H1 (cell line): ENCODE data around the gene ZSWIM7. TPM values are rescaled to one million over a fixed set of nuclear protein-coding genes. Genes with fewer than 3 reads are reported as not detected.

Experiments used
- EP300 ChIP-seq, 2 experiments: IDR thresholded peaks; 1 replicate in 1 of 2; 2 replicates in 1 of 2; pipeline ENCODE4 v1.6.1; 2011 to 2012; ENCODE audit warnings: low read depth in 2 of 2, low read length in 2 of 2, mild to moderate bottlenecking in 2 of 2, borderline replicate concordance in 1 of 2, inconsistent platforms in 1 of 2, moderate library complexity in 1 of 2
- GABPA ChIP-seq: IDR thresholded peaks from 2 replicates; pipeline ENCODE4 v1.6.1; 2011; ENCODE audit warnings: mild to moderate bottlenecking, low read length, moderate library complexity, borderline replicate concordance; ENCODE audit not compliant: insufficient read depth
- JUN ChIP-seq: IDR thresholded peaks from 2 replicates; pipeline ENCODE4 v1.6.1; 2011; ENCODE audit warnings: low read depth, mild to moderate bottlenecking, improper control_type of control experiment, low read length
- MAFK ChIP-seq: IDR thresholded peaks from 2 replicates; pipeline ENCODE4 v1.6.1; 2012; ENCODE audit warnings: low read depth, mild to moderate bottlenecking, improper control_type of control experiment, low read length
- SUZ12 ChIP-seq: fragments of 200-600 bp; sonication (generic); IDR thresholded peaks from 2 replicates; pipeline ENCODE4 v1.6.1; 2012; ENCODE audit warnings: mild to moderate bottlenecking, inconsistent platforms, low read length, moderate library complexity, mixed read lengths
- polyA plus RNA-seq, 7 experiments: library from polyadenylated mRNA; depleted of rRNA in 3 of 7; stranded (reverse) in 5 of 7; unstranded in 2 of 7; fragments of >200 nt in 5 of 7; fragments of 200-250 nt in 2 of 7; gene quantifications; 1 replicate in 5 of 7; 2 replicates in 1 of 7; 4 replicates in 1 of 7; pipeline versions ENCODE4 v1.2.1 to v1.2.3, GENCODE V29; 2011 to 2013; ENCODE audit warnings: missing spikeins in 2 of 7, mixed read lengths in 2 of 7
- total RNA-seq: library from RNA; stranded (reverse); fragmentation: NEBNext Ultra II Directional; extraction: Animal tissue kit (Norgen Biotek cat#: 25700); gene quantifications from 2 replicates; pipeline ENCODE4 v1.2.1, GENCODE V29; 2021

ZSWIM7 gene
- total and polyA plus RNA-seq, 2 of the 8 experiments (the other 6 are each of a cell fraction or from before 2014, with no cell fraction given) = 39.3 to 57.7 TPM

GRCh38 chr17:15972497-15972951 lies 27.0 kb downstream of the ZSWIM7 start (continued):
- TF ChIP-seq EP300 (IDR thresholded peaks at IDR 0.05; ENCODE audit: borderline replicate concordance in 1 of 2, low read depth in 2 of 2, low read length in 2 of 2) (no peak), MAFK (no peak), JUN (no peak), GABPA (no peak), SUZ12 (no peak)
